MM.1S (cell line): ENCODE results near the gene FOXO1.

ENCODE experiments used
- DNase-seq: peaks from one replicate; pipeline ENCODE4 v3.0.0-alpha.2; 2015
- H2AFZ ChIP-seq: fragments of 300-600 bp; sonication (generic); 2 replicates; pipeline ENCODE4 v1.6.0; 2016; ENCODE audit warnings: antibody characterized with exemption, low read length
- H3F3A ChIP-seq: fragments of 300-600 bp; sonication (generic); 2 replicates; pipeline ENCODE4 v1.6.1; 2016; ENCODE audit warnings: mild to moderate bottlenecking, antibody characterized with exemption, low read length, moderate library complexity, mixed read lengths; ENCODE audit not compliant: insufficient read depth
- H3K27ac ChIP-seq: fragments of 300-600 bp; sonication (generic); 2 replicates; pipeline ENCODE4 v1.5.1; 2016; ENCODE audit warnings: mild to moderate bottlenecking, low read length
- H3K27me3 ChIP-seq: fragments of 300-600 bp; sonication (generic); replicated peaks from 2 replicates; pipeline ENCODE4 v1.6.0; 2016; ENCODE audit warnings: low read length; ENCODE audit not compliant: insufficient read depth
- H3K36me3 ChIP-seq: fragments of 300-600 bp; sonication (generic); replicated peaks from 2 replicates; pipeline ENCODE4 v1.6.1; 2016; ENCODE audit warnings: mild to moderate bottlenecking, low read length, mixed read lengths; ENCODE audit not compliant: insufficient read depth
- H3K4me1 ChIP-seq: fragments of 300-600 bp; sonication (generic); 2 replicates; pipeline ENCODE4 v1.6.1; 2016; ENCODE audit warnings: low read length, mixed read lengths
- H3K4me2 ChIP-seq: fragments of 300-600 bp; sonication (generic); 2 replicates; pipeline ENCODE4 v1.6.0; 2016; ENCODE audit warnings: low read depth, low read length
- H3K4me3 ChIP-seq: fragments of 300-600 bp; sonication (generic); 2 replicates; pipeline ENCODE4 v1.5.1; 2016; ENCODE audit warnings: low read length, mixed read lengths
- H3K79me2 ChIP-seq: fragments of 300-600 bp; sonication (generic); 2 replicates; pipeline ENCODE4 v1.6.1; 2016; ENCODE audit warnings: mixed run types, low read length, mixed read lengths
- H3K9ac ChIP-seq: fragments of 300-600 bp; sonication (generic); 2 replicates; pipeline ENCODE4 v1.6.1; 2016; ENCODE audit warnings: low read length, mixed read lengths
- H3K9me2 ChIP-seq: fragments of 300-600 bp; sonication (generic); replicated peaks from 2 replicates; pipeline ENCODE4 v1.6.1; 2016; ENCODE audit warnings: mild to moderate bottlenecking, low read length, mixed read lengths; ENCODE audit not compliant: insufficient read depth
- H3K9me3 ChIP-seq: fragments of 300-600 bp; sonication (generic); replicated peaks from 2 replicates; pipeline ENCODE4 v1.6.1; 2016; ENCODE audit warnings: mild to moderate bottlenecking, low read length, mixed read lengths; ENCODE audit not compliant: insufficient read depth
- H4K20me1 ChIP-seq: fragments of 300-600 bp; sonication (generic); 2 replicates; pipeline ENCODE4 v1.6.1; 2016; ENCODE audit warnings: mild to moderate bottlenecking, low read length, moderate library complexity, mixed read lengths; ENCODE audit not compliant: insufficient read depth
- EZH2 ChIP-seq: fragments of 300-600 bp; sonication (generic); optimal IDR thresholded peaks from 2 replicates; pipeline ENCODE3; 2017; ENCODE audit warnings: low read depth, mild to moderate bottlenecking, antibody characterized with exemption, low read length, mixed read lengths
- EZH2phosphoT487 ChIP-seq: fragments of 300-600 bp; sonication (generic); IDR thresholded peaks from 2 replicates; pipeline ENCODE4 v1.6.1; 2018; ENCODE audit warnings: antibody characterized with exemption, low read length
- TF ChIP-seq, protein P1 (sequence below): fragments of 300-600 bp; sonication (generic); IDR thresholded peaks from 2 replicates; pipeline ENCODE4 v1.5.1; 2016; ENCODE audit warnings: antibody characterized with exemption, low read length, mixed read lengths

Gene FOXO1

DNA sequence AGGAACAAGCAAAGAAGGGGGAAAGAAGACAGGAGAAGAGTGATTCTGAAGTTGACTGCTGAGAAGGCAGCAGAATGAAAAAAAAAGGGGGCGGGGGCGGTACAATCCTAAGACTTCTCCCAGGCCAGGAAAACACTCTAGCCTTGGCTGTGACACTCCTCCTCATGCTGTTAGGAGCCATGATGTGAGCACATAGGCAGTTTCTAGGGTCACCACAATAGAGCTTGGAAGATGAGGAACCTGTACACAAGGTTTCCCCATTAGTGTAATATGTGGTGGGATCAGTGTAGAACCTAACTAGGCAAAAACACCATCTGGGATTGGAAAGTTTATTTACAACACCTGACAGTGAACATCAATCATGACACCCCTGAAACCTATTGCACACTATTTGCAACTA is 86.9 kb downstream of the FOXO1 start:
- no peaks in the 10 kb centered on the region for H4K20me1 ChIP-seq
- DNase-seq, result no peak
- H3K9me2 ChIP-seq, result no peaks in the 10 kb centered on the region
- H2AFZ ChIP-seq, result no peak overlapping the region
- H3K4me1 ChIP-seq, result no peaks in the 10 kb centered on the region
- H3K36me3 ChIP-seq, result no peaks in the 10 kb centered on the region
- H3K27me3 ChIP-seq, result no peaks in the 10 kb centered on the region
- H3F3A ChIP-seq, result no peaks in the 10 kb centered on the region
- H3K79me2 ChIP-seq, result peaks cover 26% of the 10 kb centered on the region
- no peak overlapping the region for H3K27ac ChIP-seq
- H3K4me2 ChIP-seq, result no peak overlapping the region
- H3K9me3 ChIP-seq, result no peaks in the 10 kb centered on the region
- H3K4me3 ChIP-seq, result no peak overlapping the region
- TF ChIP-seq EZH2phosphoT487 (no peak), EZH2 (no peak)
- TF ChIP-seq, protein P1, sequence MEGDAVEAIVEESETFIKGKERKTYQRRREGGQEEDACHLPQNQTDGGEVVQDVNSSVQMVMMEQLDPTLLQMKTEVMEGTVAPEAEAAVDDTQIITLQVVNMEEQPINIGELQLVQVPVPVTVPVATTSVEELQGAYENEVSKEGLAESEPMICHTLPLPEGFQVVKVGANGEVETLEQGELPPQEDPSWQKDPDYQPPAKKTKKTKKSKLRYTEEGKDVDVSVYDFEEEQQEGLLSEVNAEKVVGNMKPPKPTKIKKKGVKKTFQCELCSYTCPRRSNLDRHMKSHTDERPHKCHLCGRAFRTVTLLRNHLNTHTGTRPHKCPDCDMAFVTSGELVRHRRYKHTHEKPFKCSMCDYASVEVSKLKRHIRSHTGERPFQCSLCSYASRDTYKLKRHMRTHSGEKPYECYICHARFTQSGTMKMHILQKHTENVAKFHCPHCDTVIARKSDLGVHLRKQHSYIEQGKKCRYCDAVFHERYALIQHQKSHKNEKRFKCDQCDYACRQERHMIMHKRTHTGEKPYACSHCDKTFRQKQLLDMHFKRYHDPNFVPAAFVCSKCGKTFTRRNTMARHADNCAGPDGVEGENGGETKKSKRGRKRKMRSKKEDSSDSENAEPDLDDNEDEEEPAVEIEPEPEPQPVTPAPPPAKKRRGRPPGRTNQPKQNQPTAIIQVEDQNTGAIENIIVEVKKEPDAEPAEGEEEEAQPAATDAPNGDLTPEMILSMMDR, result no peak
- H3K9ac ChIP-seq, result no peak overlapping the region

DNA sequence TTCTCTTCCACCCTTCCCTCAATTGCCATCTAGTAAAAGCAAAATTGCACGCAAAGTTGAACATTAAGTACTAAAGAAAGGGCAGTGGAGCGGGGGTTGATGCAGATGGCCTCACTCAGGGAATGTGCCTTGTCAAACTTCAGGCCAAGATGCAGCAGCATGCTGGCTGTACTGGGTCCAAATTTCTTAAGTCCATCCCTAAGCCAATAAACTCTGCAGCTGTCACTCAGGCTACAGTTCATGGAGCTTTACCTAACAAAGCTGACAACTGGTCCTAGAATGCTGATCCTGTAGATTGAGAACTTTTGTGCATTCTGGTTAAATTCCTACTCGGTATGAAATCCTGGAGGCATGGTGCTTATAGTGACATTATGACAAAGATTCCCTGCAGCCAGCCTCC is 88.4 kb downstream of the FOXO1 start:
- H4K20me1 ChIP-seq, result no peaks in the 10 kb centered on the region
- peaks cover 28% of the 10 kb centered on the region for H3K79me2 ChIP-seq

DNA sequence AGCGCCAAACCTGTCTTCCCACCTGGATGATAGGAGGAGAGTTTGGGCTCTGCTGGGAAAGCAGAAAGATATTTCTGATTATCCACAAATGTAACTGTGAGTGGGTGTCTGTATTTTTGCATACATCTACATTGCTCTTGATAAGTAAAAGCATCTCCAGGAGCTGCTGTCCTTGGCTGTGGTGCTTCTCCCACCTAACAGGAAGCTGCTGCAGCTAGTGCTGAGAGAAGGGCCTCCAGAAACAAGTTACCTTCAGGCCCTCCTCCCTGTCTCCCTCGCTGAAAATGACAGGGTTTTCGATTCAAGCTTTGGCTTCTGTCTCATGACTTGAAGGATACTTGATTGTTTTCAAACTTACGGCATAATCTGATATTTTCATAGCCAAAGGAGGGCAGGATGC is 90.1 kb downstream of the FOXO1 start:
- Histone ChIP-seq H3K36me3 (no peaks in the 10 kb centered on the region), H3K9me3 (no peaks in the 10 kb centered on the region), H2AFZ (no peak overlapping the region), H3F3A (no peaks in the 10 kb centered on the region), H3K4me1 (no peaks in the 10 kb centered on the region), H3K9ac (no peak overlapping the region), H3K27me3 (no peaks in the 10 kb centered on the region), H3K9me2 (no peaks in the 10 kb centered on the region), H3K27ac (no peak overlapping the region), H4K20me1 (no peaks in the 10 kb centered on the region), H3K4me3 (no peak overlapping the region), H3K4me2 (no peak overlapping the region), H3K79me2 (peaks cover 34% of the 10 kb centered on the region)
- TF ChIP-seq EZH2phosphoT487 (no peak), EZH2 (no peak)
- TF ChIP-seq, protein P1, result no peak
- DNase-seq, result no peak

More for the DNA sequence above, 88.4 kb downstream of the FOXO1 start:
- no peak overlapping the region for H3K4me2 ChIP-seq
- H3K9me2 ChIP-seq, result no peaks in the 10 kb centered on the region
- H3K4me3 ChIP-seq, result no peak overlapping the region
- no peak for DNase-seq
- no peaks in the 10 kb centered on the region for H3K36me3 ChIP-seq
- H3K27ac ChIP-seq, result no peak overlapping the region
- H3K27me3 ChIP-seq, result no peaks in the 10 kb centered on the region
- no peaks in the 10 kb centered on the region for H3K4me1 ChIP-seq
- no peaks in the 10 kb centered on the region for H3K9me3 ChIP-seq
- TF ChIP-seq EZH2phosphoT487 (no peak), EZH2 (no peak)
- TF ChIP-seq, protein P1, result no peak
- H3K9ac ChIP-seq, result no peak overlapping the region
- no peak overlapping the region for H2AFZ ChIP-seq
- H3F3A ChIP-seq, result no peaks in the 10 kb centered on the region
